PC-3 (cell line): ENCODE data around the gene PCDHB6.

ENCODE experiments used
- EZH2phosphoT487 ChIP-seq: fragments of 300-600 bp; sonication (generic); IDR thresholded peaks from 2 replicates; pipeline ENCODE4 v1.6.1; 2018; ENCODE audit warnings: mild to moderate bottlenecking, antibody characterized with exemption, low read length, borderline replicate concordance
- TF ChIP-seq, protein P1 (sequence below): fragments of 300-600 bp; sonication (generic); conservative IDR thresholded peaks from 2 replicates; pipeline ENCODE4 v1.5.1; 2017; ENCODE audit warnings: antibody characterized with exemption, low read depth, mild to moderate bottlenecking, low read length

DNA sequence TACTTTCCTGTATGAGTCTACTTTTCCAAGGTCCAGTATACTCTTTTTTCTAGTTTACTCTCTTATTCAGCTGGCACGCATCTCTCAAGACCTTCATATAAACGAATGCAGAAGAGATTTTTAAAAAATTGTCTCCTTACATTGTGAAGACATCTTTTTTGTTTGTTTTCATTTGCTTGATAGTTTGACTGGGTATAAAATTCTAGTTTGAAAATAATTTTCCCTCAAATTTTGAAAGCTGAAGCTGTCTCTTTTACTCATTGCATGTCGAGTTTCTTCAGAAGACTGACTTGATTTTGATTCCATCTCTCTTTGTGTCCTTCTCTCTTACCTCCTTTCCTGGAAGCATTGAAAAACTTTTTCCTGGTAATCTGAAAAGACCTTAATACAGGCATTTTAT is 46.5 kb downstream of the PCDHB6 start:
- TF ChIP-seq, protein P1, sequence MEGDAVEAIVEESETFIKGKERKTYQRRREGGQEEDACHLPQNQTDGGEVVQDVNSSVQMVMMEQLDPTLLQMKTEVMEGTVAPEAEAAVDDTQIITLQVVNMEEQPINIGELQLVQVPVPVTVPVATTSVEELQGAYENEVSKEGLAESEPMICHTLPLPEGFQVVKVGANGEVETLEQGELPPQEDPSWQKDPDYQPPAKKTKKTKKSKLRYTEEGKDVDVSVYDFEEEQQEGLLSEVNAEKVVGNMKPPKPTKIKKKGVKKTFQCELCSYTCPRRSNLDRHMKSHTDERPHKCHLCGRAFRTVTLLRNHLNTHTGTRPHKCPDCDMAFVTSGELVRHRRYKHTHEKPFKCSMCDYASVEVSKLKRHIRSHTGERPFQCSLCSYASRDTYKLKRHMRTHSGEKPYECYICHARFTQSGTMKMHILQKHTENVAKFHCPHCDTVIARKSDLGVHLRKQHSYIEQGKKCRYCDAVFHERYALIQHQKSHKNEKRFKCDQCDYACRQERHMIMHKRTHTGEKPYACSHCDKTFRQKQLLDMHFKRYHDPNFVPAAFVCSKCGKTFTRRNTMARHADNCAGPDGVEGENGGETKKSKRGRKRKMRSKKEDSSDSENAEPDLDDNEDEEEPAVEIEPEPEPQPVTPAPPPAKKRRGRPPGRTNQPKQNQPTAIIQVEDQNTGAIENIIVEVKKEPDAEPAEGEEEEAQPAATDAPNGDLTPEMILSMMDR, result no peak
- TF ChIP-seq EZH2phosphoT487, result no peak
